HK-2 (cell line): ENCODE data around the gene CBS.
"Not testable (repeated sequence)": the region's sequence is repeated elsewhere in the genome, so short reads cannot be mapped to it uniquely, and the experiment has no call there.

Source experiments
- DNase-seq: peaks from one replicate; pipeline ENCODE4 v3.0.0-alpha.2; 2018; ENCODE audit not compliant: unreplicated experiment

The CBS gene

DNA sequence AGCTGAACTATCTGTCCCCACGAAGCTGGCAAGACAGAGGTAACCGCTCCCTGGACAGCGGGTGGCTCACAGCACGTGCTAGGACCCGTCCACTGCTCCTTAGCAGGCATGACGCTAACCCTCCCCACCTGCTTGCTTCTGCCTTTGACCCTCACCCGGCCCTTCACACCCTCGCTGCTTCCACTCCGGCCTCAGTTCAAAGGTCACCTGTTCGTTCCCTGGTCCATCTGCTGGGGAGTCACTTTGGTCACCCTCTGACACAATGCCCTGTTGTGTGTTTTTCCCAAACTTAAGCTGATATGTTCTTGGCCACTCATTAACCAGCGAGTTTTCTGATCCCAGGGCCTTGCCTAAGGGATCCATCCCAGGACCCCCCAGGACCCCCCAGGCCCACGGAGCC lies 7.6 kb downstream of the CBS start:
- DNase-seq, result not testable (repeated sequence)

DNA sequence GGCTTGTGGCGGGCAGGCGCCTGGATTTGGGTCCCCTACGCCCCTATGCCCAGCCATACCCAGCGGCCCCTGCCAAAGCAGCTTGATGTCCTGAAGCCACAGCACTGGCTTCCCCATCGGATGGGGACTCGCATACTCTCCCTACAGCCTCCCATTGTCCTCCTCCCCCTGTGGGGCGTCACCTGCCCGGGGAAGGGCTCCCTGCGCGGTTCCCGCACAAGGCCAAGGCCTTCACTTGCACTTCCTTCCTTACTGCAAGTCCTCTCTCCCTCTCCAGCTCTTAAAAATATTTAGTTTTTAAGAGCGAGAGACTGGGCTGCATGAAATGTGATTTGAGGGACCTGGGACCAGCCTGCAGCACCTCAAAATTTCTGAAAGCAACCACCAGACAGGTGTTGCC lies 8.9 kb downstream of the CBS start:
- not testable (repeated sequence) for DNase-seq

DNA sequence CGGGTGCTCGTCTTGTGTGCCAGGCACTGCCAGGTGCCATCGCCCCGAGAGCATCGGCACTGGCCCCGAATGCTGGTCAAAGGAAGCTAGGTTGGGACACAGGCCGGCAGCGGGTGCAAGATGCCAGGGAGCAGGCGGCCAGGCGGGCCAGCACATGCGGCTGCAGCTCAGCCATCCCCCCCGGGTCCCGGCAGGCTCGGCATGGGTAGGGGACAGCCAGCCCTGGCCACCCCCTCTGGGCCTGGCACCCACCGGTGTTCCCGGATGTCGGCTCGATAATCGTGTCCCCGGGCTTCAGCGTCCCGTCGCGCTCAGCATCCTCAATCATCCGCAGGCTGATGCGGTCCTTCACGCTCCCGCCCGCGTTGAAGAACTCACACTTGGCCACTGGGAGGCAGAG lies 9.6 kb downstream of the CBS start:
- not testable (repeated sequence) for DNase-seq

DNA sequence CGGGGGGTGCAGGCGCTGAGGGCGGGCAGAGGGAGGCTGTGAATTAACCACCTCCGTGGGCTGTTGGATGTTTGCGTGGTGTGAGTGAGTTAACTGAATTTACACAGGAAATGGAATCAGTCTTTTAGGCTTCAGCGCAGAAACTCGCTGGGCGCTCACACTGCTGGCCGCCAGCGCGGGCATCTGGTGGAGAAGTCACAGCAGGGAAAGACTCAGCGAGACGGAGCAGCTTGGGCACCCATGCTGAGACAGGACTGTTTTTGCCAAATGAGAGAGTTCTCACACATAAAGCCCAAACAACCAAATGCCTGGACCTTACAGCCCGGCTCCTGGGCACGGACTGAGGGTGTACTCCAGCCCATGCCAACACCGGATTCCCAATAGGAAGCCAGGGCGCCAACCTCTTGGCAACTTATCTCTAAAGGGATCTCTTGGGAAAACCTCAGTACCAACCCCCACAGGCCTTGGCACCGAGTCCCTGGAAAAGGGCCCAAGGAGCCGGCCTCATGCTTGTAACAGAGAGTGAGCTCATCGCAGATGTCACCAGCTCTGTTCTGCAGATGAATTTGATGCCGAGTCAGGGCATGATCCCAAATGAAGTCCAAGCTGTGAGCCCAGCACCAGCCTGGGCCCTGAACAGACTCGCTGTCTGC lies 11.2 kb downstream of the CBS start:
- DNase-seq, result not testable (repeated sequence)

DNA sequence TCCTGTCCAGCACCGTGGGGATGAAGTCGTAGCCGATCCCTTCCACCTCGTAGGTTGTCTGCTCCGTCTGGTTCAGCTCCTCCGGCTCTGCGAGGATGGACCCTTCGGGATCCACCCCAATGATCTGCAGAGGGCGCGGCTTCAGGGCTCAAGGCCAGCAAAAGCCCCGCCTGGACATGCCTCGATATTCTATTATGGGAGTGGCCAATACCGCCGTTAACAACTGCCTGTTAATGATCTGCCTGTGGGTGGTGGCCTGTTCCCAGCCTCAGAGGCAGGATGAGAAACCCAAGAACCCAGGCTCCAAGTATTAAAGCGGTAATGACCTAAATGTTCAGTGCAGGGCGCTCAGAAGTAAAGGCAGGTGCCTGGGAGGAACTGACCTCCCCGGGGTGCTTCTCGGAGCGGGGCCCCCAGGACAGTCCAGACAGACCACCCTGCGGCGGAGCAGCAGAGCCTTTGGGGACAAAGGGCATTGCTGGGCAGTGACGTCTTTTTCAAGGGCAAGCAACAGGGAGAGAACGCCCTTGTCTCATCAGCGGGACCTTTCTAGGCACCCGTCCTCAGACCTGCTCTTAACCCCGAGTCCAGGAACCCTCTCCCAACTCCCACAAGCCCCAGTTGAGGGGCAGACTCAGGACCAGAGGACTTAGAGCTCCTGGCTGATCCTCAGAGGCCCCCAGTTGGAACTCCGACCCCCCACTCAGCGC lies 12.5 kb downstream of the CBS start:
- DNase-seq, result not testable (repeated sequence)

DNA sequence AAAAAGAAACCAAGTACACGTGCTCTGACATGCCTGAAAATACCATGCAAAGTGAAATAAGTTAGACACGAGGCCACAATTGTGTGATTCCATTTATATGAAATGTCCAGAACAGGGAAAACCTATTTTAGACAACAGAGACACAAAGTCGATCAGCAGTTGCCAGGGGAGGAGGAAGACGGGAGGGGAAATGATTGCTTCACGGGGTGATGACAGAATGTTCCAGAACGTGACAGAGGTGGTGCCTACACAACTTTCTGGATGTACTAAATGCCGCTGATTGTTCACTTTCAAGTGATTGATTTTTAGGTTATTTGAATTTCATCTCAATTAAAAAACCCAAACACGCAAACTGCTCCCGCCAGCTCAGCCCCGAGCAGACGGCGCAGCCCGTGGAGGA lies 22.5 kb downstream of the CBS start:
- DNase-seq, result not testable (repeated sequence)

DNA sequence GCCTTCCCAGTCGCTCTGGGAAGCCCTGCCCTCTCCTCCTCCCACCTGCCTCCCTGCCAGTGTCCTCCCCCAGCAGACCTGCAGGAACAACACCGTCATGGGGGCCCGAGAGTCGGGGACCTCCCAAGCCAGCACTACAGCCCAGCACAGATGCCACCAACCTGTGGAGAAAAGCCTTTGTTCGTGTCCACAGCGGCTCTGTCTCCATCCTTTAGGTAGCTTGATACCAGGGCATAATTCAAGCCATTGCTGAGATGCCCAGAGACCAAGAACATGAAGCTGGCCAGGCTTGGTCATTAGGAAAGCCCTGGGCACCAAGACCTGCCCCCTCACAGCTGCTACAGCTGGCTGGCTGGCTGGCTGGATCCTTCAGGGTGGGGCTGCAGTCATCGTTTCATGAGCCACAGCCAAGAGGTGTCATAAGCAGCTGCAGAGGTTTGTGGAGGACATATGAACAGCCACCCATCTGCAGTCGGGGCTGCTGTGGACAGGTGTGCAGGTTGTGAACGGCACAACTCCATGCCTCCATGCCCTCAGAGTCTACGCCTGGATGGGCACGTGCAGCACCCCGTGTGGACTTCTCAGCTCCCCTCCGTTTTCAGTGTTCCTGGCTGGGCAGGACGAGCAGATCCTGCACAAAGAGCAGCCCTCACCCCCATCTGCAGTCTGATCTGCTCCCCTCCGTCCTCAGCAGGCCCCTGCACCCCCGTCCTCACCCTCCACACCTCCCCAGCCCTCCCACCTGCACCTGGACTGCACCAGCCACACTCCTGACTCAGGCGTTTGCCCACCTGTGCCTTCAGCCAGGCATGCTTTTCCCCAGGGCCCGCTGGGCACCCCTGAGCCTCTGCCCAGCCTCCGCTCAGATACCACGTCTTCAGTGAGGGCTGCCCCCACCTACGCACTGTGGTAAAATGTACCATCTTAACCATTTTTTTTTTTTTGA lies 29.5 kb downstream of the CBS start:
- not testable (repeated sequence) for DNase-seq

DNA sequence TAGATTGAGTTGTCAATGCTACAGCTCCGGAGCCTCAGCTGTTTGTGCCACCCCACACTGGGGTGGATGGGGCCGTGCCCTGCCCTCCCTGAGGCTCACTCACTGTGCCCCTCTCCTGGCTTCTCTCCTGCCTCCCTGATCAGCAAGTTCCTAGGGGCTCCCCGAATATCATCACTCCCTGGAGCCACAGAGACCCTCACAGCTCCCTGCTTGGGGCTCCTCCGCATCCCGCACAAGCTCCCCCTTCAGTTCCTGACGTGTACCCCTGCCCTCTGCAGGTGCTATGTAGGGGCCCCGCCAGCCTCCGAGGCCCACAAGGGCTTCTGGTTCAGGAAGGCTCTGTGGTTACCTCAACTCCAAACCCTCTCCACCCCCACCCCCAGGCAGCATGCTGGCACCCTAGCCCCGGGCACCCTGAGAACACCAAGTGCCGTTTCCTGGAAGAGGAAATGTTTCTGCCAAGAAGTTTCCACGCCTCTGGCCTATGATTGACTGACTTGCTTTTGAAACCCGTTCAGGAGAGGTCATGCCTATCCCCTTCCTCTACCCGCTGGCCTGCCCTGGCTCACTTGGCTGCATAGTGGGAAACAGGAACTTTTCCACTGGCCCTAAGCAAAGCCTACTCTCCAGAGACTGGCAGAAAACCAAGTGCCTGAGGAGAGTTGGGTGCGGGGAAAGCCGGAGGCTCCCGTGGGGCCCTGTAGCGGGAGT lies 30.3 kb downstream of the CBS start:
- not testable (repeated sequence) for DNase-seq

DNA sequence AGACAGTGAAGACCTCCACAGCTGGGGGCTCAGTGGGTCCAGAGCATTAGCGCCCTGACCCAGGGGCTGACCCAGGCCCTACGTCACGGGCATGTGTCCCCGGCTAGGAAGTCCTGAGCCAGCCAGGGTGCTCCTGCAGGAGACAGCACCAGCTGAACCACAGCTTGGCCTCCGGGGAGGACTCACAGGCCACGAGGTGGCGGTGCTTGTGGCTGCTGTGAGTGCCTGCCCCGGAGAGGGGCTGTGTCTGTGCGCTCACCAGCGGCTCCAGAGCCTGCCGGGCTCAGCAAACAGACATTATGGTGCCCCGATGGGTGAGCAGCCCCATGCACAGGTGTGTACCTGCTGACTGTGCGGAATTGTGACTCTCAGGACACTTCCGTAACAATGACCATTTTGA lies 31.1 kb downstream of the CBS start:
- DNase-seq, result not testable (repeated sequence)

DNA sequence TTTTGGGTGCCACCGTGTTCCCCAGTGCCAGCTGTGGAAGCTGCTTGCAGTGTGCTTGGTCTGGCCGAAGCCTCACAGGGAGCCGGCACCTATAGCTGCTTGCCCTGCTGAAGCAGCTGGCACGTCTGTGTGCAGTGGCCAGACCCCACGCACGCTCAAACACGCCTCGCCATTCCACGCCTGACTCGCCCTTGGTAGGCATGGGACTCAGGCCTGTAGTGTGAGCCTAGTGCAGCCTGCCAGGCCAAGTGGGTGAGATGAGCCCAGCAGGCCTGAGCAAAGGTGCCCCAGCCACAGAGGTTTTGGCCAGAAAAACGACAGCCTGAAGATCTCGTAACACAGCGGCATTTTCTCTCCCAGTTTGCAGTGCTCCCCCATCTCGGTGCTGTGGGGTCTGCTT lies 32.3 kb downstream of the CBS start:
- not testable (repeated sequence) for DNase-seq

DNA sequence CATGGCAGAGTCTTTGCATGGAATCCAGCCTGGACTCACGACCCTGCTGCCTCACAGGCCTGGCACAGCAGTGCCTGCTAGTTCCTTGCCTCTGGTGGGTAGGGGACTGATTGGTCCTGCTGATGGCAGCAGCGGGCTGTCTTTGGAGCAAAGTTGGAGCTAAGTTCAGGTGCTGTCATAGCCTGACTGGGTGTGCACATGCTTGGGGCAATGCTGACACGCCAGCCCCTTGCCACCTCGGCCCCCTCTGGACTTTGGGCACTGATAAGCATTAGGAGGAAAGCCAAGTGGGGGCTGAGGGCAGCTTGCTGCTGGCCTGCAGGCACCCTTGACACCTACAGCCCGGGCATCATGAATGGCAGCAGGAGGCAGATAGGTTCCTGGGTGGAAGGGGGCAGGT lies 33.5 kb downstream of the CBS start:
- not testable (repeated sequence) for DNase-seq

DNA sequence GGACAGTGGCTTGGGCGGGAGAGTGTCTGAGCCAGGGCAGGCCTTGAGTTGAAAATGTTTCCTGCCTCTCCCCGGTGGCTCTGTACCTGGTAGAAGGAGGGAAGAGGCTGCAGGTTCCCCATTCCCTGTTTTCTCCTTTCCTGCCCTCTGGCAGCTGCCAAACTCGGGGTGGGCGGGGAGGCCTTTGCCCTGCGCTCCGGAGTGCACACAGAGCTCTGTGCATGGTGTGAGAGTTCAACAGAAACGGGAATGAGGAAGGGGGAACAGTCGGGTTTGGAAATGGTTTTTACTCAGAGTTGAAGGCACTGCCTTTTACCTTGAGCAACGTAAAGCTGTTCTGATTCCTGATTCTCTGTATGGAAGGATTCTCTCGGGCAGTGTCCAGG lies 37.0 kb downstream of the CBS start:
- not testable (repeated sequence) for DNase-seq

DNA sequence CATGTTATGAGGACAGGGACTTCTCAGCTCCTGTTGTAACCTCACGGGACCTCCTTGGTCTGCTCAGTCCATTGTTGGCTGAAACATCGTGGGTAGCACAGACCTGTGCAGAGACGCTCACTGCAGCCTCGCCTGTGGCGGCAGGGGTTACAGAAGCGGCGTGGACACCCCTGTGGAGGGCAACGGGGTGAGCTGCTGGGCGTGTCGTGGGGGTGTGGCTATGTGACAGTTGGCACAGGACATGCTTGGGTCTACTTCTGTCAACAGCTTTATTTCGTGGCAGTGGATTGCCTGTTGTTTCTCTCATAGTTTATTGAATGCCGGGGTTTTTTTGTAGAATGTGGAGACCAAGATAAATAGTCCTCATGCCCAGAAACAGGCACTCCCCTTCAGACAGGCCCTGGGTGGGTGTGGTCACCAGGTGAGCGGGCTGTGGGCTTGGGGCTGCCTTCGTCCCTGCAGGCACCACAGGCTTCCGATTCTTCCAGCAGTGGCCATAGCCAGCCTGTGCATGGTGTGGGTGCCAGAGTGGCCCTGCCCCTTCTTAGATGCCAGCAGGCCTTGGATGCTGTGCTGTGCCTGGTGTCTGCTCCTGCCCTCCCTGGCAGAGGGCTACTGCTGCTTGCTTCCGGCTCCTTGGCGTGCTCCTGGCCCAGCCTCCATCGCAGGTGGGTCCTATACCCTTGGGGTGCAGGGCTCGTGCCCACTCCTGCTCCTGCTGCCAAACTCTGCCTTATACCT lies 37.5 kb downstream of the CBS start:
- DNase-seq, result not testable (repeated sequence)

DNA sequence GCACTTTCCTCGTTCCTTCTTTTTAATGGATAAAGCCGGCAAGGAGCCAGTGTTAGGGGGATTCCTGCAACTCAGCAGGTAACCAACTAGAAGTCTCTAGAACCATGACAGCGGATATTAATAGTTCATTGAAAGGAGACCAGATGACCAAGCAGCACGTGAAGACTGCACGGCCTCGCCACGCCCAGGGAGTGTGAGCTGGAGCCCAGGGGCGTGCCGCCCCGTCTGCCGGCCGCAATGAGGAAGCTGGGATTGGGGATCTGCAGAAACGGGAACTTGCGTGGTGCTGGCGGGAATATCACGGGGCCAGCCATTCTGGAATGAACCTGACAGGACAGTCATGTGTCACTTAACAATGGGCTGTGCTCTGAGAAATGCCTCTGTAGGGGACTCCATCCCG lies 38.7 kb downstream of the CBS start:
- not testable (repeated sequence) for DNase-seq

DNA sequence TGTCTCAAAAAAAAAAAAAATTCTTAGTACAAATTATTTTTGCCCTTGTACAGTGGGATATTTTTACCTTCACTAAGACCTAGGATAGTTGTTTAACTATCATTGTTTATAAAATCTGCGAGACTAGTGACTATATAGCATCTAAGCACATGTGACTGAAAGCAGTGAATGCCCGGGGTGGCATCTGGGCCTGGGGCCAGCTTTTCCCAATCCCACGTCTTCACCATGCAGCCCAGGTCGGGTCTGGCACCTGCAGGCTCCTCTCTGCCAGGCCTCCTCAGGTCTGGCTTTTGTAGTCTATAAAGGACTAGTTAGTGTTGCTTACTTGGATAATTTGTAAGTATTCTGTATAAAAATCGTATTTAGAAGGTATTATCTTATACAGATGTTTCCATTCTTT lies 40.8 kb downstream of the CBS start:
- DNase-seq, result no peak

DNA sequence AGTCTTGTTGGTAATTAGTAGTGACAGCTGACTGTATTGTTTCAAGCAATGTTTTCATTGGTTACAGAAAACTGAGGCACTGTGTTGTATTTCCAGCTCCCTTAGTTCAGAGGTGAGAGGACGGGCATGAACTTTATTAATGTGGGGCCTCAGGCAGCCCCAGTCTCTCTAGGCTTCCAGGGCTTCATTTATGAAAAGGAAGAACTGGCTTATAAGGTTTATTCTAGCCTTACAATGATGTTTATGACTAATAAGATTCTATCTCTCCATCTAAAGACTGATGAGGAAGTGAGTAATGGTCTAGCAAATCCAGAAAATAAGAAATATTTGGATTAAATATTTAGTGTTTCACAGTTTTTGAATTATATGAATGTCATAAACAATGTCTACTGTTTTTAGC lies 41.5 kb downstream of the CBS start:
- DNase-seq, result no peak

DNA sequence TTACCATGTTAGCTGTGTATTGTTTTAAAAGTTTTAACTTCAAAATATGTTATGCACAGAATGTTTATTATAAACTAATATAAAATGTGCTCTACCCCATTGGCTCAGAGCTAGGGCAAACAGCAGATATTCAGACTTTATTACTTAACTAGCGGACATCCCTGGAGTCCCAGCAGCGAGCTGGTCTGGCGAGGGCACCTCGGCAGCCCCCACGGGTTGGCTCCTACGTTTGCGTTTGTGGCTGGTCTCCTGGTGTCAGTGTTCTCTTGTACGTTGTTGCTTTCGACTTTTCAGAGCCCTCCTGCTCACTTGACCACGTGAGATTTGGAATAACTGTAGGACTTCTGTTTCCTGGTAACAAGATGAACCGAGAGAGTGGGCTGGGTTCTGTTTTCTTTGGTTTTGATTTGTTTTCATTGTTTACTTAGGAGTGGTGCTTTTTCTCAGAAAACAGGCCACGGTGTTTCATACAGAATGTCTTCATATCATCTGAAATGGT lies 44.5 kb downstream of the CBS start:
- no peak for DNase-seq

DNA sequence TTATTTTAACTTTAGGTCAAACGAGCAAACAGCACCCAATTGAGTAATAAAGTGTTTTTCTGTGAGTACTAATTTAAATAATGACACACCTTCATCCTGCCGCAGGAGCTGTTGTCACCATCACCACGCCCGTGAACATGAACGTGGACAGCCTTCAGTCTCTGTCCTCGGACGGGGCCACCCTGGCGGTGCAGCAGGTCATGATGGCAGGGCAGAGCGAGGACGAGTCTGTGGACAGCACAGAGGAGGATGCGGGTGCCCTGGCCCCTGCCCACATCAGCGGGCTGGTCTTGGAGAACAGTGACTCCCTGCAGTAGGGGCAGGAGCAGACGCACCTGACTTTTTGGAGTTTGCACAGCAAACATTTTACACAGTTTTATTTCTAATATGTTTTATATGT lies 45.9 kb downstream of the CBS start:
- DNase-seq, result no peak

DNA sequence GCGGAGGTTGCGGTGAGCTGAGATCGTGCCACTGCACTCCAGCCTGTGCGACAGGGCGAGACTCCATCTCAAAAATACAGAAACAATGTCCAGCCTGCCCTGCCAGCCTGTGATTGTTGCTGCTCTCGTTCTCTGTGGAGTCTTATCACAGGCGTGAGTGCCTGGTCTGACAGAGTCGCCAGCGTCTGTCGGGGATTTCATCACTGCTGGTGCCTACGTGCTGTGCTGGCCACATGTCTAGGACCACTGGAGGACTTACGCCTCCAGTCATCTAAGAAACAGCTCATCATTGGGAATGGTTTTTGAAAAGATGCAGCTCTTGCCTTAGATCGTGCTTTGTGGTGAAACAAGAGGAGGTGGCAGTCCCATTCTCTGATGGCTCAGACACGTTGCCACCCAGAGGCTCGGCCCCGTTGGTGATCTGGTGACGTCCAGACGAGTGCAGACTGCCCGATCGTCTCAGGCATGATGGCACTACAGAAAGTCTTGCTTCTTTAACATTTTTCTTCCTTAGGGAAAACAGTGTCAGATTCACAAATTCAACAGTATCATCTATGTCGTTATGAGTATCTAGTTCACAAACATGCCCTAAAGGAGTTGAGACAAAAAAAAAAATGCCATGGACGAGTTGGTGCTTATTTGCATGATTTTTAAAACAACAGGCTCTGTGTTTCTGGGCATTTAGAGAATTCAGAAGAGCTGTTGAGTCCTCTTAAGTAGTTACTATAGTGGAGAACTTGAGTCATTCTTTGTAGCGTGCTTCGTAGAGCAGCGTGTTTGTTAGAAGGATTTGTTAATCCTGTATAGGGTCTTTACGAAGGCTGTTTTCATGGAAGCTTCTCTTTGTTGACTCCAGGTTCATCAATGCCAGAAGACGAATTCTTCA lies 47.5 kb downstream of the CBS start:
- DNase-seq, result no peak

DNA sequence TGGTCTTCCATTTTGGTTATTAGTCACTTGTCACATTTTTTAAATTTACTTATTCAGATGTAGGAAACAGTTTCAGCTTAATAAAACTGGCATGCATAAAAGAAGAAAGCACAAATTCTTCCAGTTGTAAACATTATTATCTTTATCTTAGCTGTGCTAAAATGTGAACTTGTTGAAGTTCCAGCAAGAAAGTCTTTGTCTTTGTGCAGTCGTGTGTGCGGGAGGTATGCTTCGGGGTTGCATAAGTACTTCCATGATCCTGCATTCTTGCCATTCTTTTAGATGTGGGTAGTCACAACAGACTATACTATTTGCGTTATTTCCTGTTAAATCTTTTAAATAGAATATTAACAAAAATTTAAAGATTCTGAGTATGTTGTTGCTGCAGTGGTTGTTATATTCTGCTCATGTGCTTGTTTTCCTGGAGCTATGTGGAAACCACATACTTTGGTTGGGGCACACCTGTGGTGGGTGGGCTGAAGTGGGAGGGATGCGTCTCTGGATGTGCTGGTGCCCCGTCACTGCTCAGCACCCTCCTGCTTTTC lies 49.9 kb downstream of the CBS start:
- DNase-seq, result no peak
